Retina (tissue), 1 donor: ENCODE results near the gene MAGI2.

Experiments used
- DNase-seq: peaks from one replicate; pipeline ENCODE4 v3.0.0-alpha.2; 2016

MAGI2 gene

GRCh38 chr7:79453558-79454360 lies at the start of gene MAGI2:
Gene MAGI2, minus strand, starts transcription at chr7:79453667. Its CDS starts 347 bp downstream, at chr7:79453320.
- peak; percentile 95 for DNase-seq

DNA sequence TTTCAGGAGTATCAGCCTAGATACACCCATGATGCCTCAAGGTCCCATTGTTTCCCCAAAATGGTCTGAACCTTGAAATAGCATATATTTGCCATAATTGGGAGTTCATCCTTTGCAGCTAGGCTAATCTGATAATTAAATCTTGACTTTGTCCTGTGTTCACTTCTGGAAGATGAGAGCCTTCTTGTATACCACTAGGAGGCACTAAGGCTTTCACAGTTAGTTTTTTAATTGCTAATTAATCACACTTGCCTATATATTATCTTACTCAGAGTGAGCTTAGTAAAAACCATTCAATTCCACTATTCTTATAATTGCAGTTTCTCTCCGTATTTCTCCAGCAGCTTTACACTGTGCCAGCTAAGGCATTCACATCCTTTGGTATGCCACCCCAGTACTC lies 48.7 kb upstream of the MAGI2 start:
- DNase-seq, result no peak

DNA sequence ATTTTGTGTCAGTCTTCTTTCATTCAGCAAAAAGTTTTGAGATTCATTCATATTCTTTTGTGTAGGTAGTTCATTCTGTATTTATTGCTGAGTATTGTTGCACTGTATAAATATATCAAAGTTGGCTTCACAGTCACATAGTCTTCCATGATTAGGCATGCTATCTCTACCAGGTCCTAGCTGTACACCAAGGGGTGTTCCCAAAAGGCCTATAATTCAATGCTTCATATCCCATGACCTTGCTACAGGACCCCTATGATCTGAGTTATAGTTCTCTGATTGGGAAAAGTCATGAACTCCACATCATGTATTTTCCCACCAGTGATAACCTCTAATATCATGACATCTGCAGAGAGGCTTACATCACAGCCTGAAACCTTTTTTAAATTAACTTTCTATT lies 47.3 kb upstream of the MAGI2 start:
- DNase-seq, result no peak

DNA sequence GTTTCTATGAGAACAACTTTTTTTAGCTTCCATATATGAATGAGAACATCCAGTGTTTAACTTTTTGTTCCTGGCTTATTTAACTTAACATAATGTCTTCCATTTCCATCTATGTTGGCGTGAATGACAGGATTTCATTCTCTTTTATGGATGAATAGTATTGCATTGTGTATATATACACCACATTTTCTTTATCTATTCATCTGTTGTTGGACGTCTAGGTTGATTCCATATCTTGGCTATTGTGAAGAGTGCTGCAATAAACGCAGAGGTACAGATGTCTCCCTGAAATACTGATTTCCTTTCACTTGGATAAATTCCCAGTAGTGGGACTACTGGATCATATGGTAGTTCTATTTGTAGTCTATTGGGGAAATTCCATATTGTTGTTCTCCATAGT lies 44.3 kb upstream of the MAGI2 start:
- no peak for DNase-seq

DNA sequence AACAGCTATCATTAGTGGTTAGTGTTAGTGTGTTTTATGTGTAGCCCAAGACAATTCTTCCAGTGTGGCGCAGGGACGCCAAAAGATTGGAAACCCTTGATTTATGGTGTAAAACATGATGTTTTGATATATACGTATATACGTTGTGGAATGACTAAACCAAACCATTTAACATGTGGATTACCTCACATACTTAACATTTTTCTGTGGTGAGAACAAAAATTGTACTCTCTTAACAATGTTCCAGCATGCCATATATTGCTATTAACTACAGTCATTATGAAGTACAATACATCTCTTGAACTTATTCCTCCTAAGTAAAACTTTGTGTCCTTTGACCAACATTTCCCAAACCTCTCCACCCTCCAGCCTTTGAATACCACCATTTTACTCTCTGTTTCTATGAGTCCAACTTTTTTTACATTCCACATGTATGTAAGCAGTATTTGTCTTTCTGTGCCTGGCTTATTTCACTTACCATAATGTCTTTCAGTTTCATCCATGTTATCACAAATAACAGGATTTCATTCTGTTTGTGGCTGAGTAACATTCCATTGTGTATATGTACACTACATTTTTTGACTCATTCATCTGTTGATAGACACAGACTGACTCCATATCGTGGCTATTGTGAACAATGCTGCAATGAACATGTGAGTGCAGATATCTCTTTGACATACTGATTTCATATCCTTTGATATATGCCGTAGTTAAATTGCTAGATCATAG lies 42.2 kb upstream of the MAGI2 start:
- DNase-seq, result no peak

- no peak for DNase-seq
Measured at GRCh38 chr7:79494046-79494445, 40.6 kb upstream of the MAGI2 start.

- DNase-seq, result no peak
Measured at GRCh38 chr7:79489371-79489770, 35.9 kb upstream of the MAGI2 start.

GRCh38 chr7:79478386-79478785 lies 24.9 kb upstream of the MAGI2 start:
- no peak for DNase-seq

DNA sequence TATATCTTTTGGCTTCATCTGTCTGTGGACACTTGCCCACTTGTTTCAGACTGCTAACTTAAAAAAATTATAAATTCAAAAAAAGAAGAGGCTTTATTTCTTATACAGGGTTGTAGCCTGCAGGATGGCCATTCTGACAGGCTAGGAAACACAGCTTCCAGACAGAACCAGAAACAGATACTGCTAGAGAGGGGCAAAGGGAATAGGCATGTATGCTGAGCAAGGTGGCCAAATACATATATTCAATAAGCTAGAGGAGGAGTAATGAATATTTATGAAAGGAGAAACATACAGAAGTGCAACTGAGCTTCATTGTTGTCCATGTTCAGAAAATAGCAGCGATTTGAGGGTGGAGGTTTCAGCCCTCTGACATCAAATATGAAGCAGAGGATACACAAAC lies 22.0 kb upstream of the MAGI2 start:
- DNase-seq, result no peak

- no peak for DNase-seq
Measured at GRCh38 chr7:79471699-79472098, 18.2 kb upstream of the MAGI2 start.

GRCh38 chr7:79471283-79471682 lies 17.8 kb upstream of the MAGI2 start:
- DNase-seq, result no peak

GRCh38 chr7:79465551-79465950 lies 12.1 kb upstream of the MAGI2 start:
- no peak for DNase-seq

- DNase-seq, result no peak
Measured at GRCh38 chr7:79464051-79464450, 10.6 kb upstream of the MAGI2 start.

DNA sequence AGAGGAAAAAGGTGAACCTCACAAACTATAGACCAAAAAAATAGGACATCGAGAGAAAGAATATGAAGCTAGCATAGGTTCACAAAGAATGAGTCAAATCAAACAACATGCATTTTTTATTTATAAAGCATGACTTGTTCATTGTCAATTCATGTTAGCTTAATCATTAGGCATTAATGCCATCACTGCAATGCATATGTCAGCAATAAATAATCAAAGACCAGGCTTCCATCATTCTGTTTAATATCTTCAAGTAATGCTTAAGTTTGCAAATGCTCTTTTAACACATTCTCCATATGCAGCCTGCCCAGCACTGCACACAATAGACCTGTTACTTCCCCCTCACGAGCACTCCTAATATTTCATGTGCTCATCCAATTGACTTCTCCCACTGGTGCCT lies 8.9 kb upstream of the MAGI2 start:
- DNase-seq, result no peak

DNA sequence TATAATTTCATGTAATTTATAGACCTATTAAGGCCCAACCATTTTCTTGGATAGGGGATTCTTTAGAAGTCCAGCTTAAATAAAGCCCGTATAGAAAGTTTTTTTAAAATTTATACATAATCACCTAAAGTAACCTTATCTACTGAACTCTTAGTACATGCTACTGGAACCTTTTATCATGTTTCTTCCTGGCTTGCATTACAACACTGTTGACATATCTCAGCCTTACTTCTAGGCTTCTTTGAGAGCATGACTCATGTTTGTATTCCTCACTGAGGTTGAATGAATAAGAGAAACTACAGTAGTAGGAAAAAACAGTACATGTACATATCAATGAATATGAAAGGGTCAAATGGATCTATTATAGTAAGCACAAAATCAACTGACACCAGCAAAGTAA lies 8.2 kb upstream of the MAGI2 start:
- no peak for DNase-seq

GRCh38 chr7:79459381-79459780 lies 5.9 kb upstream of the MAGI2 start:
- no peak for DNase-seq

- DNase-seq, result no peak
Measured at GRCh38 chr7:79458796-79459195, 5.3 kb upstream of the MAGI2 start.

- DNase-seq, result no peak
Measured at GRCh38 chr7:79455173-79455790, 1.8 kb upstream of the MAGI2 start.

DNA sequence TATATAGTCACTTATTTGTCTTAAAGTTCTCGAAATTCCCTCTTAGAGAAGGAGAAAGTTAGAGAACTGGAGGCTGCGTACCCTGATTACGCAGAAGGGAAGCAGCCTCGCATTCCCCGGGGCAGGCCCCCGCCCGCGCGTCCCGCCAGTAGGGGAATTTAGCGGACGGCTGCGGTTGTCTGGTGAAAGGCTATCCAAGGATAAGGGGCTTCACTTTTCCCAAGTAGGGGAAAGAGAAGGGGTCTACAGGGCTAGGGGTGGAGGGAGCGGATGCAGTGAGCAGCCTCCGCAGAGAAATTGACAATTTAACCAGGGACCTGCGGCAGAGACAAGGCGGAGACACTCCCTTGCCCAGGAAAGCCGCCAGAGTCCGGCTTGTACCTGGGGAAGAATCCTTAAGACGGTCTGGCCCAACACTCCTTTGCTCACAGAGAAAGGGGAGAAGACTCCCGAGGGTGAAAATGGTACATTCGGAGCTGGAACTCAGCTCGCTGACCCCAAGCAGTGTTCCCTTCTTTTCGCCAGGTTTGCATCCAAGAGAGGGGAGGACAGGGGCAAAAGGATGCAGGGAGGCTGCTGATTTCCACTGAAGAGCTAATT lies 994 bp upstream of the MAGI2 start:
- no peak for DNase-seq

DNA sequence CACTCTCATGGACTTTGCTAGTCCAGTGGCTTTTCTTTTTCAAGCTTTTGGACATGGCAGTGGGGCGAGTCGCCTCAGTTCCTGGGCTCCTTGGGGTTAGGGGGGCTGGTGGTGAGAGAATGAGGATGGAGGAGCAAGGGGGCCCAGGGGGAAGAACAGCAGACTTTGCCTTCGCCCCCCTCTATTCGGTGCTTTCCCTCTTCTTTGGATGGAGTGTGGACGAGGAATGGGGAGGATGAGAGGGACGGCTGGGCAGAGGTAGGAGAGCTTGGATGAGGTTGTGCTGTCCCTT lies 255 bp downstream of the MAGI2 start:
- DNase-seq, result no peak

GRCh38 chr7:79452495-79453265 lies 787 bp downstream of the MAGI2 start:
- DNase-seq, result peak; percentile 70

DNA sequence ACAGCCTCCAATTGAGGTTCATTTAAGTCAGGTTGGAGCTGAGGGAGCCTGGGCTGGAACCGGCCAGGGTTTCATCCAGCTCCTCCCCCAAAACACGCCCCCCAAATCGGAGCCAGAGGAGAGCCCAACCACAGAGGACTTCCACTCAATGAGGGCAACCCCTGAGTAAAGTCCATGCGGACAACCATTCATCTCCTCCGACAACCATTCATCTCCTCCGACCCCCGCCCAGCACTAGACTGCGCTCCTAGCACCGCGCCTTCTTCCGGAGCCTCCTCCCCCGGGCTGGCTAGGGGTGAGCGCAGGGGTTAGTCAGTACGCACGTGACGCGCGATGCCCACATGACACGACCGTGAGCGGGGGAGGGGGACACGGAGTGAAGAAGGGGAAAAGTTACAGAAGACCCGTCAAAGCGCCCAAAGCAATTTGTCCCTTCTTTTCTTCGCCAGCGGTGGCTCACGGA lies 1.4 kb downstream of the MAGI2 start:
- peak; percentile 92 for DNase-seq

DNA sequence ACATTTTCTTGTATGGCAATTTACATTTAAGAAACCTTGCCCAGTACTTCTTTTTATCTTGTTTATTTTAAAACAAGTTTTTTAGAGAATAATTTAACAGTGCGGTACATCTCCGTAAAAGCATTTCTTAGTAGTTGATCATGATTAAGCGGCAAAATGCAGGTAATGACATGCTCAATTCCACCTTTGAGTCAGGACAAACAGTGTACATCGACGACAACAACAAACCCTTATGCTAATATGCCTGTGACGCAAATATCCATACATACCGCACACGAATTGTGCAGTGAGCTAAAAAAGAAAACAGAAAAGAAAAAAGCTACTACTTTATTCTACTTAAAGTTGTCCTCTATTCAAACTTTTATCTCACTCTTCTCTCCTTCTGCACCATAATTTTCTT lies 1.9 kb downstream of the MAGI2 start:
- DNase-seq, result no peak
